Adrenal gland (tissue), 12 donors: ENCODE results near the gene LEMD1. TPM values are rescaled to one million over a fixed set of nuclear protein-coding genes. Genes with fewer than 3 reads are reported as not detected.

Experiments used
- DNase-seq, 7 donors: peaks; one replicate each; pipeline ENCODE4 v3.0.0-alpha.2; 2019 to 2020
- H3K27ac ChIP-seq, 5 donors: fragments of 200-600 bp; sonication (generic) in 4 of 5; 1 replicate in 3 of 5; 2 replicates in 2 of 5; pipeline versions ENCODE4 v1.5.1 to v1.8.0; 2016 to 2020; ENCODE audit warnings: mild to moderate bottlenecking in 1 of 5
- H3K27me3 ChIP-seq: fragments of 200-600 bp; 2 replicates; pipeline ENCODE4 v1.8.0; 2021
- H3K36me3 ChIP-seq, 2 donors: fragments of 200-600 bp; replicated peaks in 1 of 2; 1 replicate in 1 of 2; 2 replicates in 1 of 2; pipeline versions ENCODE4 v1.5.1 to v1.8.0; 2018 to 2022
- H3K4me1 ChIP-seq, 2 donors: fragments of 200-600 bp; replicated peaks in 1 of 2; 1 replicate in 1 of 2; 2 replicates in 1 of 2; pipeline versions ENCODE4 v1.5.1 to v1.8.0; 2018 to 2021
- H3K4me3 ChIP-seq, 4 donors: fragments of 200-600 bp; sonication (generic) in 3 of 4; one replicate each; pipeline ENCODE4 v1.5.1; 2016 to 2018
- H3K9me3 ChIP-seq, 3 donors: fragments of 200-600 bp; sonication (generic) in 1 of 3; replicated peaks in 1 of 3; 1 replicate in 2 of 3; 2 replicates in 1 of 3; pipeline versions ENCODE4 v1.5.1 to v1.8.0; 2016 to 2021
- POLR2A ChIP-seq, 2 donors: fragments of 450-650 bp; IDR thresholded peaks; one replicate each; pipeline ENCODE4 v1.6.1; 2017; ENCODE audit warnings: antibody characterized with exemption in 2 of 2, mild to moderate bottlenecking in 2 of 2, moderate library complexity in 1 of 2
- WGBS, 4 donors: extraction: QIAGEN DNeasy Blood & Tissue Kit in 2 of 4; methylation state at CpG; one replicate each; pipeline versions ENCODE4 v1.1.5 to v1.1.7; 2013 to 2017; 5-methylcytosine and 5-hydroxymethylcytosine counted together
- intact Hi-C, 2 donors: fragments of 100-400 bp; cut with DNase I; formaldehyde crosslinking; loops; one replicate each; pipeline versions ENCODE4 v1.14.1 to v1.15.0; 2022 to 2023
- polyA plus RNA-seq, 3 donors: library from polyadenylated mRNA; stranded (reverse); fragments of 200-250 nt in 2 of 3; fragments of 350-450 nt in 1 of 3; fragmentation: Illumina TruSeq in 1 of 3; extraction: RNeasy Lipid Tissue Mini Kit (QIAGEN cat#74804) in 1 of 3; gene quantifications; one replicate each; pipeline ENCODE4 v1.2.3, GENCODE V29; 2013 to 2014
- total RNA-seq, 9 donors: library from RNA; depleted of rRNA in 4 of 9; stranded (reverse); fragments of >200 nt in 4 of 9; fragments of 120-200 nt in 1 of 9; fragmentation: NEBNext Ultra II Directional in 1 of 9; extraction: Animal tissue kit (Norgen Biotek cat#: 25700) in 1 of 9; gene quantifications; one replicate each; pipeline versions ENCODE4 v1.1.0 to v1.2.4, GENCODE V29; 2013 to 2023
- TF ChIP-seq, protein P1 (sequence below), 6 experiments: fragments of 450-650 bp in 4 of 6; fragments of 200-600 bp in 2 of 6; sonication (generic) in 1 of 6; IDR thresholded peaks; 1 replicate in 5 of 6; 2 replicates in 1 of 6; pipeline versions ENCODE4 v1.5.1 to v1.8.0; 2016 to 2021; ENCODE audit warnings: antibody characterized with exemption in 6 of 6, mild to moderate bottlenecking in 2 of 6, moderate library complexity in 1 of 6
- donor health status: healthy with polysubstance abuse.
- donor health status: Bipolar disorder and iron deficiency.
- donor health status: DM: yes; HTN: yes; CAD: no.
- donor health status: DM: no; HTN: no; CAD: no.
- donor health status: DM: no; HTN: no; CAD: no.
- donor health status: DM: yes; HTN: yes; CAD: no.

Gene LEMD1
- total and polyA plus RNA-seq, 12 donors, result 0.64 TPM; not detected in 11

DNA sequence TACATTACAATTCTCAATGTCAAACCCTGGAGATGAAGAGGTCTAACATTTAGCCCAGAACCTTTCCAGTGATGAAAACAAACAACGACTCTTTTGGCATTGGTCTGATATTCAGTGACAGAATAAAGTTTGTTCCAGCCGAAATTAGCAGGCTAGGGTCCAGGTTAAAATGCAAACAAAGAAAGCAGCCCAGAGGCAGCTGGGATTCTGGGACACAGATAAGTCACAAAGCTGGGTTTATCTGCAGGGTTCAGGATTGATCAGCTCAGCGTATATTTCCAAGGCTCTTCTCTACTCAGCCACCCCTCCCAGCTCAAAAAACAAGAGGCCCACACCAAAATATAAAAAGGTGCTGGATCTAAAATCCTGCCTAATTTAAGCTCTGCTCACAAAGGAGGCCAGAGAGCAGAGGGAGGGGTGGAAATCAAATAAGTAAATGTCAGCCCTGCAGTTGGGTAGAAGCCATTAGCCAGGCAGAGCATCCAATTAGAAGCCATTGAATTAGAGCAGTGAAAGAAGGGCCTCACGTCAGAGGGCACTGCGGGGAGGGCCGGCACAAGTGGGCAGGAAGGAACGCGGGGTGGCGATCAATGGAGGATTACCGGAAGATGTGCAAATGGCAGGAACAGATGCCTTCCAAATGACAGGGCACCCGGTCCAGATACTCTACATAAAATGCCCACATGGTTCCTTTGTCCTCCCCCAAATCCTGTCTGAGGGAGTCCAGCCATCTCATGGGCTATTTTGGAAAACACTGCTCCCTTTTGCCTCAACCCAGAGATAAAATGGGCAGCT, 61.9 kb downstream of the LEMD1 start:
- DNase-seq, result peak; percentile 43 to 87 (median 71)
- H3K27ac ChIP-seq, result peak overlapping the region; percentile 41 to 86 (median 66)

DNA sequence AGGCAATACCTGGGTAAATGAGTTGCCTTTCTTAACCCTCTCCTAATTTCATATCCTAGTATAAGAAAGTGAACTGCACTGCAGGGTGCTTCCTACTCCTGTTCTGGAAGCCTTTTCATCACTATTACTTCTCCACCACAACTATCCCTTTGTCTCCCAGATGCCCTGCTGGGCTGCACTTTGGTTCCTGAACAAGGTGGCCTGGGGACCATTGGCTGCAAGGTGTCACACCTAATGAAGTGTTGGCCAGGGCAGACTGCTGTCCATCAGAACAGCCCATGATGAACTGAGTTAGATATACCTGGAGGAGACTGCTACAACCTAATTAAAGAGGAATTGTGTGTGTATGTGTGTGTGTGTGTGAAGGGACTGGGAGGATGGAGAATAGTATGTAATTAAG, 63.3 kb downstream of the LEMD1 start:
- intact Hi-C loops, result no loop called here

More for the DNA sequence above, 61.9 kb downstream of the LEMD1 start:
- H3K4me1 ChIP-seq, result peaks cover 33 to 60% of the 10 kb centered on the region in 2 donors
- TF ChIP-seq, protein P1, sequence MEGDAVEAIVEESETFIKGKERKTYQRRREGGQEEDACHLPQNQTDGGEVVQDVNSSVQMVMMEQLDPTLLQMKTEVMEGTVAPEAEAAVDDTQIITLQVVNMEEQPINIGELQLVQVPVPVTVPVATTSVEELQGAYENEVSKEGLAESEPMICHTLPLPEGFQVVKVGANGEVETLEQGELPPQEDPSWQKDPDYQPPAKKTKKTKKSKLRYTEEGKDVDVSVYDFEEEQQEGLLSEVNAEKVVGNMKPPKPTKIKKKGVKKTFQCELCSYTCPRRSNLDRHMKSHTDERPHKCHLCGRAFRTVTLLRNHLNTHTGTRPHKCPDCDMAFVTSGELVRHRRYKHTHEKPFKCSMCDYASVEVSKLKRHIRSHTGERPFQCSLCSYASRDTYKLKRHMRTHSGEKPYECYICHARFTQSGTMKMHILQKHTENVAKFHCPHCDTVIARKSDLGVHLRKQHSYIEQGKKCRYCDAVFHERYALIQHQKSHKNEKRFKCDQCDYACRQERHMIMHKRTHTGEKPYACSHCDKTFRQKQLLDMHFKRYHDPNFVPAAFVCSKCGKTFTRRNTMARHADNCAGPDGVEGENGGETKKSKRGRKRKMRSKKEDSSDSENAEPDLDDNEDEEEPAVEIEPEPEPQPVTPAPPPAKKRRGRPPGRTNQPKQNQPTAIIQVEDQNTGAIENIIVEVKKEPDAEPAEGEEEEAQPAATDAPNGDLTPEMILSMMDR (IDR thresholded peaks at IDR 0.05), result no peak
- TF ChIP-seq POLR2A (IDR thresholded peaks at IDR 0.05), result no peak
- H3K27me3 ChIP-seq, result no peaks in the 10 kb centered on the region
- H3K36me3 ChIP-seq, result no peaks in the 10 kb centered on the region
- no peak overlapping the region for H3K4me3 ChIP-seq
- 30 to 38% (median 32%) methylated on average over 11 of the region's 11 CpGs for WGBS, 4 donors
- H3K9me3 ChIP-seq, result no peaks in the 10 kb centered on the region
- intact Hi-C loops, result no loop called here

DNA sequence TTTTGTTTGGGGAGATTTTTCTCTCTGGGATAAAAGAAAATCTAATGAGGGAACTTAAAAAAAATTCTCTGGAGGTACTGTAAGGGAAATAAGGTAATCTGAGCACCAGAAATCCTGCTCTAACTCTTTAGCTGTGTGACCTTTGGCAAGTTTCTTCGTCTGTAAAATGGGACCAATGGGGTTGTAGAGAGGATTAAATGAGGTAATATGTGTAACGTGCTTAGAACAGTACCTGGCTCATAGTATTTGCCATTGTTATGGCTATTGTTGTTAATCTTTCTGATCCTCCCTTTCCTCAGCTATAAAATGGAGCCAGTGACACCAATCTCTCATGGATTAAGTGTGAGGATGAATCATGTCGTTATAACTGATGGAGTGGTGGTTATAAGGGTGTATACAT, 64.3 kb downstream of the LEMD1 start:
- Histone ChIP-seq H3K27me3 (no peaks in the 10 kb centered on the region), H3K27ac (peak overlapping the region in 2 of 5 donors; percentile 51 to 68), H3K36me3 (no peaks in the 10 kb centered on the region), H3K4me1 (peaks cover 29 to 57% of the 10 kb centered on the region in 2 donors), H3K4me3 (no peak overlapping the region), H3K9me3 (no peaks in the 10 kb centered on the region)
- intact Hi-C loops, result no loop called here
- no peak for DNase-seq
- TF ChIP-seq, protein P1 (IDR thresholded peaks at IDR 0.05), result no peak
- TF ChIP-seq POLR2A (IDR thresholded peaks at IDR 0.05), result no peak
- 65 to 78% (median 70%) methylated on average over 3 of the region's 3 CpGs for WGBS, 4 donors

More for the DNA sequence above, 63.3 kb downstream of the LEMD1 start:
- no peak for DNase-seq
- H3K36me3 ChIP-seq, result no peaks in the 10 kb centered on the region
- H3K27ac ChIP-seq, result no peak overlapping the region
- H3K4me3 ChIP-seq, result no peak overlapping the region
- H3K9me3 ChIP-seq, result no peaks in the 10 kb centered on the region
- peaks cover 37 to 67% of the 10 kb centered on the region in 2 donors for H3K4me1 ChIP-seq
- TF ChIP-seq, protein P1 (IDR thresholded peaks at IDR 0.05), result no peak
- no peak for TF ChIP-seq POLR2A (IDR thresholded peaks at IDR 0.05)
- no peaks in the 10 kb centered on the region for H3K27me3 ChIP-seq

DNA sequence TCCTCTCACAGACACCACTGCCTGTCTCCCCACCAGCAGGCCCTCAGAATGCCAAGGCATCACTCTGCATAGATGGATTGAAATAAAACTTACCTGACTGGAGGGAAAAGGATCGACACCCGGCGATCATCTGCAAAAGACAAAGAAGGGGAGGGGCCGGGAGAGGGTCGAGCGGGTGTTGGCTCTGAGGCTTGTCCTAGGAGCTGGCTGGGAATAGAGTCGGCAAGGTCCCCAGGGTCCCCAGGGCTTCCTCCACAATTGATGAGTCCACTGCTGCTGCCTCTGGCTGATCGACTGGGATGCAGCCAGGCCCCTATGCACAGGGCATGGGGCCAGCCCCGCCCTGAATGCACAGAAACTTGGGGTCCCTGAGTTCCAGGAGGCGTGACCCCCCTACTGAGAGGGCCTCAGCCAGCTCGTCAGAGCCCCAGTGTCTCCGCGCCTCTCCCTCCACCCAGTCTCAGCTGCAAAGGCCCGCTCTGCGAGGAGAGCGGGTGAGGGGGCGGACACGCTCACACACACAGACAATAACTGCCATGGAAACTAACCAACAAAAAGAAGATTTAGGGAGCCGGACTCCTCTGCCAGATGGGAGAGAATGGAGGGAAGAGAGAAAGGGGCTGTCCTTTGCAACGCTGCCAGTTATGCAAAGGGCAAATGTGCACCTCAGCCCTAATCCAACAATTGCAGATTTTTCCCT, 65.3 kb downstream of the LEMD1 start, which contains the start of gene KLHDC8A:
TSS of gene KLHDC8A (minus strand) at position 483 of the 700 bp plus-strand sequence. CDS start 13,318 bp downstream, outside the sequence.
- H3K9me3 ChIP-seq, result no peaks in the 10 kb centered on the region
- H3K4me1 ChIP-seq, result peaks cover 25 to 47% of the 10 kb centered on the region in 2 donors
- intact Hi-C loops, result no loop called here
- H3K4me3 ChIP-seq, result peak within 1 kb of the TSS in 2 of 4 donors; percentile 6 to 45
- TF ChIP-seq, protein P1 (IDR thresholded peaks at IDR 0.05), result no peak
- TF ChIP-seq POLR2A (IDR thresholded peaks at IDR 0.05), result peak in 1 of 2 donors; percentile 22
- 19 to 34% (median 27%) methylated on average over 18 to 20 of the region's 20 CpGs for WGBS, 4 donors
- H3K27ac ChIP-seq, result peak within 1 kb of the TSS in 4 of 5 donors; percentile 32 to 68 (median 48)
- DNase-seq, result peak in 4 of 7 donors; percentile 42 to 52 (median 48)
- no peaks in the 10 kb centered on the region for H3K27me3 ChIP-seq
- no peaks in the 10 kb centered on the region for H3K36me3 ChIP-seq
